Stimulated activated CD4-positive, alpha-beta T cell treated with anti-CD3 and anti-CD28 coated beads, TNF-alpha, amount 100 ng/mL, for 48 hours (primary cell): Measurements from ENCODE around the gene ANKRD36.
"Not testable (repeated sequence)": the region's sequence is repeated elsewhere in the genome, so short reads cannot be mapped to it uniquely, and the experiment has no call there.

Experiments used
- DNase-seq, 3 donors: peaks; one replicate each; pipeline ENCODE4 v3.0.0-alpha.2; 2020; ENCODE audit warnings: low read depth in 3 of 3

Gene ANKRD36

GRCh38 chr2:97113882-97114255 lies 916 bp downstream of the ANKRD36 start:
- DNase-seq, result not testable (repeated sequence)

- not testable (repeated sequence) for DNase-seq
Observed at GRCh38 chr2:97129090-97129489, 16.1 kb downstream of the ANKRD36 start.

GRCh38 chr2:97144016-97144415 lies 31.1 kb downstream of the ANKRD36 start:
- DNase-seq, result not testable (repeated sequence)

GRCh38 chr2:97166548-97166947 lies 53.6 kb downstream of the ANKRD36 start:
- not testable (repeated sequence) for DNase-seq

GRCh38 chr2:97167938-97168337 lies 55.0 kb downstream of the ANKRD36 start:
- not testable (repeated sequence) for DNase-seq

GRCh38 chr2:97168583-97168982 lies 55.6 kb downstream of the ANKRD36 start:
- not testable (repeated sequence) for DNase-seq

GRCh38 chr2:97180391-97180790 lies 67.4 kb downstream of the ANKRD36 start:
- DNase-seq, result not testable (repeated sequence)

GRCh38 chr2:97195349-97195748 lies 82.4 kb downstream of the ANKRD36 start:
- not testable (repeated sequence) for DNase-seq

GRCh38 chr2:97197251-97197650 lies 84.3 kb downstream of the ANKRD36 start:
- DNase-seq, result not testable (repeated sequence)

- not testable (repeated sequence) for DNase-seq
Observed at GRCh38 chr2:97200887-97201286, 87.9 kb downstream of the ANKRD36 start.

GRCh38 chr2:97202643-97203250 lies 89.8 kb downstream of the ANKRD36 start:
- DNase-seq, result not testable (repeated sequence)

- DNase-seq, result no peak
Observed at GRCh38 chr2:97210325-97210724, 97.4 kb downstream of the ANKRD36 start.

- not testable (repeated sequence) for DNase-seq
Observed at GRCh38 chr2:97215025-97215424, 102.1 kb downstream of the ANKRD36 start.

GRCh38 chr2:97230848-97231585 lies 118.1 kb downstream of the ANKRD36 start:
- not testable (repeated sequence) for DNase-seq

GRCh38 chr2:97232981-97233380 lies 120.0 kb downstream of the ANKRD36 start:
- DNase-seq, result not testable (repeated sequence)

- not testable (repeated sequence) for DNase-seq
Observed at GRCh38 chr2:97233660-97234295, 120.8 kb downstream of the ANKRD36 start.

GRCh38 chr2:97261192-97261591 lies 148.2 kb downstream of the ANKRD36 start:
- DNase-seq, result not testable (repeated sequence)

GRCh38 chr2:97266449-97266848 lies 153.5 kb downstream of the ANKRD36 start:
- DNase-seq, result not testable (repeated sequence)

- DNase-seq, result no peak
Observed at GRCh38 chr2:97267411-97268074, 154.6 kb downstream of the ANKRD36 start.

- not testable (repeated sequence) for DNase-seq
Observed at GRCh38 chr2:97268075-97268591, 155.2 kb downstream of the ANKRD36 start.

- not testable (repeated sequence) for DNase-seq
Observed at GRCh38 chr2:97276232-97276798, 163.4 kb downstream of the ANKRD36 start.
